H9 (cell line): ENCODE data around the gene SP6. TPM values are rescaled to one million over a fixed set of nuclear protein-coding genes. Genes with fewer than 3 reads are reported as not detected.

ENCODE experiments used
- DNase-seq: peaks from one replicate; pipeline ENCODE4 v3.0.0-alpha.2; 2017
- H2AFZ ChIP-seq: one replicate; pipeline ENCODE4 v1.6.1; 2013; ENCODE audit warnings: mild to moderate bottlenecking, low read length, control low read depth, moderate library complexity
- H2AK5ac ChIP-seq: 2 replicates; pipeline ENCODE4 v1.6.1; 2013; ENCODE audit warnings: low read length, control low read depth, mixed read lengths; ENCODE audit not compliant: insufficient read length
- H2BK120ac ChIP-seq: one replicate; pipeline ENCODE4 v1.6.1; 2013; ENCODE audit warnings: low read depth, mild to moderate bottlenecking, low read length, control low read depth, inconsistent platforms; ENCODE audit not compliant: poor library complexity, severe bottlenecking
- H2BK12ac ChIP-seq: 2 replicates; pipeline ENCODE4 v1.6.1; 2013; ENCODE audit warnings: low read length, control low read depth, mixed read lengths, low read depth; ENCODE audit not compliant: insufficient read length
- H2BK15ac ChIP-seq: 2 replicates; pipeline ENCODE4 v1.6.1; 2013; ENCODE audit warnings: low read depth, low read length, control low read depth
- H2BK20ac ChIP-seq: one replicate; pipeline ENCODE4 v1.6.1; 2013; ENCODE audit warnings: low read depth, mild to moderate bottlenecking, low read length, control low read depth, inconsistent platforms; ENCODE audit not compliant: poor library complexity, severe bottlenecking
- H2BK5ac ChIP-seq: 2 replicates; pipeline ENCODE4 v1.6.1; 2013; ENCODE audit warnings: low read length, control low read depth, mixed read lengths; ENCODE audit not compliant: insufficient read length
- H3K14ac ChIP-seq: 2 replicates; pipeline ENCODE4 v1.6.1; 2013; ENCODE audit warnings: low read length, control low read depth; ENCODE audit not compliant: insufficient read depth
- H3K18ac ChIP-seq: 2 replicates; pipeline ENCODE4 v1.6.1; 2013; ENCODE audit warnings: low read depth, mild to moderate bottlenecking, mixed read lengths, low read length, control low read depth; ENCODE audit not compliant: insufficient read length
- H3K23ac ChIP-seq: 2 replicates; pipeline ENCODE4 v1.6.1; 2013; ENCODE audit warnings: low read length, control low read depth, mixed read lengths, low read depth; ENCODE audit not compliant: insufficient read length
- H3K23me2 ChIP-seq: 2 replicates; pipeline ENCODE4 v1.6.1; 2013; ENCODE audit warnings: low read depth, mild to moderate bottlenecking, mixed read lengths, low read length, control low read depth; ENCODE audit not compliant: insufficient read length, poor library complexity, severe bottlenecking
- H3K27ac ChIP-seq: 2 replicates; pipeline ENCODE4 v1.5.1; 2013; ENCODE audit warnings: low read length, control low read depth, mixed read lengths, low read depth; ENCODE audit not compliant: insufficient read length
- H3K27me3 ChIP-seq: 2 replicates; pipeline ENCODE4 v1.6.1; 2013; ENCODE audit warnings: low read length, control low read depth, inconsistent platforms; ENCODE audit not compliant: insufficient read depth
- H3K4ac ChIP-seq: 2 replicates; pipeline ENCODE4 v1.6.1; 2013; ENCODE audit warnings: low read depth, mild to moderate bottlenecking, control low read depth, inconsistent platforms, low read length, moderate library complexity
- H3K4me1 ChIP-seq: 2 replicates; pipeline ENCODE4 v1.6.1; 2013; ENCODE audit warnings: low read length, control low read depth, inconsistent platforms; ENCODE audit not compliant: insufficient read depth
- H3K4me2 ChIP-seq: 2 replicates; pipeline ENCODE4 v1.6.1; 2013; ENCODE audit warnings: low read length, control low read depth, mixed read lengths; ENCODE audit not compliant: insufficient read length, insufficient read depth
- H3K56ac ChIP-seq: 2 replicates; pipeline ENCODE4 v1.6.1; 2013; ENCODE audit warnings: low read depth, mild to moderate bottlenecking, mixed read lengths, low read length, control low read depth; ENCODE audit not compliant: insufficient read length
- H3K79me1 ChIP-seq: 2 replicates; pipeline ENCODE4 v1.6.1; 2013; ENCODE audit warnings: low read depth, mild to moderate bottlenecking, moderate library complexity, low read length, control low read depth, inconsistent platforms; ENCODE audit not compliant: insufficient read depth, poor library complexity, severe bottlenecking
- H3K79me2 ChIP-seq: 2 replicates; pipeline ENCODE4 v1.6.1; 2013; ENCODE audit warnings: low read length, control low read depth, inconsistent platforms; ENCODE audit not compliant: insufficient read depth
- H3K9ac ChIP-seq: 2 replicates; pipeline ENCODE4 v1.6.1; 2013; ENCODE audit warnings: low read length, control low read depth, mixed read lengths; ENCODE audit not compliant: insufficient read length; ENCODE audit errors: extremely low read depth
- H3K9me3 ChIP-seq: one replicate; pipeline ENCODE4 v1.6.1; 2013; ENCODE audit warnings: low read depth, low read length, inconsistent platforms; ENCODE audit not compliant: control insufficient read depth
- H3T11ph ChIP-seq: one replicate; pipeline ENCODE4 v1.6.1; 2013; ENCODE audit warnings: mild to moderate bottlenecking, low read length, control low read depth, inconsistent platforms
- H4K20me1 ChIP-seq: one replicate; pipeline ENCODE4 v1.6.1; 2013; ENCODE audit not compliant: control insufficient read depth, insufficient read length, insufficient read depth
- H4K5ac ChIP-seq: 2 replicates; pipeline ENCODE4 v1.6.1; 2013; ENCODE audit warnings: low read depth, mild to moderate bottlenecking, mixed read lengths, low read length, control low read depth; ENCODE audit not compliant: insufficient read length
- H4K8ac ChIP-seq: replicated peaks from 2 replicates; pipeline ENCODE4 v1.6.1; 2013; ENCODE audit warnings: low read length, control low read depth, mixed read lengths, low read depth; ENCODE audit not compliant: insufficient read length
- H4K91ac ChIP-seq: 2 replicates; pipeline ENCODE4 v1.6.1; 2013; ENCODE audit warnings: low read depth, mild to moderate bottlenecking, moderate library complexity, mixed read lengths, low read length, control low read depth; ENCODE audit not compliant: insufficient read length
- H3K27ac Mint-ChIP-seq, 3 experiments: 2 replicates in 2 of 3; 3 replicates in 1 of 3; pipeline ENCODE4 v1.8.0; 2020 to 2021; ENCODE audit warnings: mixed read lengths in 3 of 3, mild to moderate bottlenecking in 1 of 3, moderate library complexity in 1 of 3
- H3K27me3 Mint-ChIP-seq: 2 replicates; pipeline ENCODE4 v1.8.0; 2021; ENCODE audit warnings: low read depth, mild to moderate bottlenecking, moderate library complexity, mixed read lengths
- H3K36me3 Mint-ChIP-seq, 3 experiments: 2 replicates in 2 of 3; 3 replicates in 1 of 3; pipeline ENCODE4 v1.8.0; 2020 to 2021; ENCODE audit warnings: low read depth in 3 of 3, mixed read lengths in 3 of 3; ENCODE audit not compliant: insufficient read depth in 1 of 3
- H3K4me1 Mint-ChIP-seq, 2 experiments: 2 replicates each; pipeline ENCODE4 v1.8.0; 2020; ENCODE audit warnings: mixed read lengths in 2 of 2
- H3K4me3 Mint-ChIP-seq, 2 experiments: 2 replicates in 1 of 2; 3 replicates in 1 of 2; pipeline ENCODE4 v1.8.0; 2020 to 2021; ENCODE audit warnings: mild to moderate bottlenecking in 2 of 2, mixed read lengths in 2 of 2, moderate library complexity in 1 of 2
- H3K9me3 Mint-ChIP-seq, 2 experiments: 2 replicates in 1 of 2; 3 replicates in 1 of 2; pipeline ENCODE4 v1.8.0; 2020; ENCODE audit warnings: mild to moderate bottlenecking in 2 of 2, mixed read lengths in 2 of 2, moderate library complexity in 1 of 2
- WGBS: extraction: QIAGEN DNeasy Blood & Tissue Kit; methylation state at CpG from one replicate; pipeline ENCODE4 v1.1.7; 2013; ENCODE audit warnings: missing lambda C conversion rate, low lambda C conversion rate, mixed read lengths; ENCODE audit not compliant: insufficient read length; ENCODE audit errors: extremely low coverage; 5-methylcytosine and 5-hydroxymethylcytosine counted together
- total RNA-seq: library from RNA; stranded (reverse); gene quantifications from 2 replicates; pipeline ENCODE4 v1.2.1, GENCODE V29; 2021
- TF ChIP-seq, protein P1 (sequence below): fragments of 200-600 bp; sonication (generic); conservative IDR thresholded peaks from 3 replicates; pipeline ENCODE4 v1.8.0; 2021; ENCODE audit warnings: antibody characterized with exemption, mild to moderate bottlenecking

SP6 gene
- total RNA-seq, 1 experiment from 2014 or later: 0.90 TPM

DNA sequence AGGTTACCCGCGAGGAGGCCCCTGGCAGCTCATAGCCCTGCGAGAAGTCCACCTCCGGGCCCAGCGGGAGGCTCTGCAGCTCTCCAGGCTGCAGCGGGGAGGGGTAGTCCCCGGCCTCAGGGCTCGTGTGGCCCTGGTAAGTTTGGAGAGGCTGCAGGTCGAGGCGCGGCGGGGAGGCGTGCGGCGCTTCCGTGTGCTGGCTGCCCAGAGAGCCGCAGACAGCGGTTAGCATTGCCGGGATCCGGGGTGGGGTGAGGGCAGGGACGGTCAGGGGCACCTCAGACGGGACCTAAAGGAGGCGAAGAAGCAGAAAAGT lies 2.8 kb downstream of the SP6 start:
- Histone ChIP-seq H3K27me3 (peaks cover 55% of the 10 kb centered on the region), H2AK5ac (no peak overlapping the region), H3K9me3 (no peaks in the 10 kb centered on the region), H2BK120ac (no peak overlapping the region), H4K20me1 (no peaks in the 10 kb centered on the region), H3K18ac (no peak overlapping the region), H3K27ac (no peak overlapping the region), H3K4me1 (peaks cover 7% of the 10 kb centered on the region), H3K4ac (no peak overlapping the region), H2BK5ac (no peak overlapping the region), H4K5ac (no peak overlapping the region), H3K9ac (no peak overlapping the region), H3K4me2 (peak overlapping the region; percentile 5), H2AFZ (no peak overlapping the region), H4K8ac (no peak overlapping the region), H3K14ac (no peak overlapping the region), H2BK20ac (no peak overlapping the region), H3K56ac (no peak overlapping the region), H3K79me1 (no peaks in the 10 kb centered on the region), H2BK15ac (no peak overlapping the region), H2BK12ac (no peak overlapping the region), H4K91ac (no peak overlapping the region), H3K79me2 (no peaks in the 10 kb centered on the region), H3T11ph (no peak overlapping the region), H3K23ac (no peak overlapping the region), H3K23me2 (peaks cover 27% of the 10 kb centered on the region)
- H3K36me3 Mint-ChIP-seq: peaks cover 0 to 2% (median 0%) of the 10 kb centered on the region in 3 experiments; a peak in 1 of 7 replicates
- H3K27ac Mint-ChIP-seq: no peak overlapping the region
- H3K27me3 Mint-ChIP-seq: peaks cover 90% of the 10 kb centered on the region
- no peak for DNase-seq
- H3K4me1 Mint-ChIP-seq: peaks cover 41 to 60% of the 10 kb centered on the region in 2 experiments
- no CpG with 5 or more reads among the region's 23 CpGs for WGBS
- TF ChIP-seq, protein P1, sequence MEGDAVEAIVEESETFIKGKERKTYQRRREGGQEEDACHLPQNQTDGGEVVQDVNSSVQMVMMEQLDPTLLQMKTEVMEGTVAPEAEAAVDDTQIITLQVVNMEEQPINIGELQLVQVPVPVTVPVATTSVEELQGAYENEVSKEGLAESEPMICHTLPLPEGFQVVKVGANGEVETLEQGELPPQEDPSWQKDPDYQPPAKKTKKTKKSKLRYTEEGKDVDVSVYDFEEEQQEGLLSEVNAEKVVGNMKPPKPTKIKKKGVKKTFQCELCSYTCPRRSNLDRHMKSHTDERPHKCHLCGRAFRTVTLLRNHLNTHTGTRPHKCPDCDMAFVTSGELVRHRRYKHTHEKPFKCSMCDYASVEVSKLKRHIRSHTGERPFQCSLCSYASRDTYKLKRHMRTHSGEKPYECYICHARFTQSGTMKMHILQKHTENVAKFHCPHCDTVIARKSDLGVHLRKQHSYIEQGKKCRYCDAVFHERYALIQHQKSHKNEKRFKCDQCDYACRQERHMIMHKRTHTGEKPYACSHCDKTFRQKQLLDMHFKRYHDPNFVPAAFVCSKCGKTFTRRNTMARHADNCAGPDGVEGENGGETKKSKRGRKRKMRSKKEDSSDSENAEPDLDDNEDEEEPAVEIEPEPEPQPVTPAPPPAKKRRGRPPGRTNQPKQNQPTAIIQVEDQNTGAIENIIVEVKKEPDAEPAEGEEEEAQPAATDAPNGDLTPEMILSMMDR: no peak
- H3K9me3 Mint-ChIP-seq: no peaks in the 10 kb centered on the region; a peak in 2 of 5 replicates
- H3K4me3 Mint-ChIP-seq: peak overlapping the region; percentile 48 to 54; a peak in 4 of 5 replicates
